Endothelial cell (in vitro differentiated cells): Measurements from ENCODE around the gene ACLY. TPM values are rescaled to one million over a fixed set of nuclear protein-coding genes. Genes with fewer than 3 reads are reported as not detected.
A peak's percentile ranks its signal among the peaks of the same experiment; 100 is the strongest.

Experiments
- DNase-seq: peaks from one replicate; pipeline ENCODE4 v3.0.0; 2021; ENCODE audit warnings: low spot score
- H3K27ac Mint-ChIP-seq: one replicate; pipeline ENCODE4 v1.8.0; 2021; ENCODE audit warnings: mixed read lengths, inconsistent platforms; ENCODE audit not compliant: unreplicated experiment
- H3K27me3 Mint-ChIP-seq: one replicate; pipeline ENCODE4 v1.8.0; 2021; ENCODE audit warnings: mild to moderate bottlenecking, moderate library complexity, mixed read lengths, inconsistent platforms; ENCODE audit not compliant: unreplicated experiment
- H3K36me3 Mint-ChIP-seq: one replicate; pipeline ENCODE4 v1.8.0; 2021; ENCODE audit warnings: mild to moderate bottlenecking, low read depth, mixed read lengths, inconsistent platforms; ENCODE audit not compliant: unreplicated experiment
- H3K4me1 Mint-ChIP-seq: one replicate; pipeline ENCODE4 v1.8.0; 2021; ENCODE audit warnings: mild to moderate bottlenecking, mixed read lengths, inconsistent platforms; ENCODE audit not compliant: unreplicated experiment
- H3K4me3 Mint-ChIP-seq: one replicate; pipeline ENCODE4 v1.8.0; 2021; ENCODE audit warnings: mild to moderate bottlenecking, mixed read lengths, inconsistent platforms; ENCODE audit not compliant: unreplicated experiment
- H3K9me3 Mint-ChIP-seq: one replicate; pipeline ENCODE4 v1.8.0; 2021; ENCODE audit warnings: mixed read lengths, inconsistent platforms; ENCODE audit not compliant: unreplicated experiment
- total RNA-seq: library from RNA; stranded (reverse); fragmentation: NEBNext Ultra II Directional; extraction: Animal tissue kit (Norgen Biotek cat#: 25700); gene quantifications from one replicate; pipeline ENCODE4 v1.2.1, GENCODE V29; 2021; ENCODE audit not compliant: unreplicated experiment
- TF ChIP-seq, protein P1 (sequence below): fragments of 200-600 bp; sonication (generic); IDR thresholded peaks from one replicate; pipeline ENCODE4 v1.5.0; 2021; ENCODE audit warnings: antibody characterized with exemption; ENCODE audit not compliant: unreplicated experiment

The ACLY gene
- total RNA-seq, 1 donor from 2014 or later, result 376 TPM

- peaks cover 1% of the 10 kb centered on the region for H3K27me3 Mint-ChIP-seq
- H3K27ac Mint-ChIP-seq, result no peak overlapping the region
- no peak overlapping the region for H3K4me3 Mint-ChIP-seq
- no peak for DNase-seq
- TF ChIP-seq, protein P1, sequence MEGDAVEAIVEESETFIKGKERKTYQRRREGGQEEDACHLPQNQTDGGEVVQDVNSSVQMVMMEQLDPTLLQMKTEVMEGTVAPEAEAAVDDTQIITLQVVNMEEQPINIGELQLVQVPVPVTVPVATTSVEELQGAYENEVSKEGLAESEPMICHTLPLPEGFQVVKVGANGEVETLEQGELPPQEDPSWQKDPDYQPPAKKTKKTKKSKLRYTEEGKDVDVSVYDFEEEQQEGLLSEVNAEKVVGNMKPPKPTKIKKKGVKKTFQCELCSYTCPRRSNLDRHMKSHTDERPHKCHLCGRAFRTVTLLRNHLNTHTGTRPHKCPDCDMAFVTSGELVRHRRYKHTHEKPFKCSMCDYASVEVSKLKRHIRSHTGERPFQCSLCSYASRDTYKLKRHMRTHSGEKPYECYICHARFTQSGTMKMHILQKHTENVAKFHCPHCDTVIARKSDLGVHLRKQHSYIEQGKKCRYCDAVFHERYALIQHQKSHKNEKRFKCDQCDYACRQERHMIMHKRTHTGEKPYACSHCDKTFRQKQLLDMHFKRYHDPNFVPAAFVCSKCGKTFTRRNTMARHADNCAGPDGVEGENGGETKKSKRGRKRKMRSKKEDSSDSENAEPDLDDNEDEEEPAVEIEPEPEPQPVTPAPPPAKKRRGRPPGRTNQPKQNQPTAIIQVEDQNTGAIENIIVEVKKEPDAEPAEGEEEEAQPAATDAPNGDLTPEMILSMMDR, result no peak
- no peaks in the 10 kb centered on the region for H3K36me3 Mint-ChIP-seq
- no peaks in the 10 kb centered on the region for H3K4me1 Mint-ChIP-seq
- H3K9me3 Mint-ChIP-seq, result no peaks in the 10 kb centered on the region
Measured at GRCh38 chr17:41948762-41949460, 30.2 kb upstream of the ACLY start.

DNA sequence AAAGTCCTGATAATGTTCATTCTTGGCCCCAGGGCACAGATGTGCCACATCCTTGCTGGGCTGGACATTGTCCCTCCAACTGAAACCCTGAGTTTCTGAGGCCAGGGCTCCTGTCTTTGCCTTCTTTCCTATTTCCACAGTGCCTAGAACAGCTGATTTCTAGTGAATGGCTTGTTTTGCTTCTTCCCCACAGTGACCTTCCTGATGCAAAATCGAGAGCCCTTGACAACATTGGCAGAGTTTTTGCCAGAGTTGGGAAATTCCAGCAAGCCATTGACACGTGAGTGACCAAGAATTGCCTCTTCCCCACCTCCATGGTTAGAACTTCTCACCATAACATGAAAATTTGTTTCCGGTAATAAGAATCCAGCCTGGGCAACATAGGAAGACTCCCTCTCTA is 26.2 kb upstream of the ACLY start:
- H3K4me1 Mint-ChIP-seq, result peaks cover 7% of the 10 kb centered on the region
- no peaks in the 10 kb centered on the region for H3K9me3 Mint-ChIP-seq
- H3K4me3 Mint-ChIP-seq, result no peak overlapping the region
- TF ChIP-seq, protein P1, result no peak
- no peak for DNase-seq
- H3K27ac Mint-ChIP-seq, result no peak overlapping the region
- H3K27me3 Mint-ChIP-seq, result peaks cover 6% of the 10 kb centered on the region
- peaks cover 9% of the 10 kb centered on the region for H3K36me3 Mint-ChIP-seq

GRCh38 chr17:41943492-41943891 is 24.7 kb upstream of the ACLY start:
- TF ChIP-seq, protein P1, result no peak
- H3K4me3 Mint-ChIP-seq, result peak overlapping the region; percentile 29
- no peak overlapping the region for H3K27ac Mint-ChIP-seq
- peaks cover 19% of the 10 kb centered on the region for H3K36me3 Mint-ChIP-seq
- no peaks in the 10 kb centered on the region for H3K9me3 Mint-ChIP-seq
- peaks cover 7% of the 10 kb centered on the region for H3K4me1 Mint-ChIP-seq
- no peak for DNase-seq
- H3K27me3 Mint-ChIP-seq, result peaks cover 8% of the 10 kb centered on the region

DNA sequence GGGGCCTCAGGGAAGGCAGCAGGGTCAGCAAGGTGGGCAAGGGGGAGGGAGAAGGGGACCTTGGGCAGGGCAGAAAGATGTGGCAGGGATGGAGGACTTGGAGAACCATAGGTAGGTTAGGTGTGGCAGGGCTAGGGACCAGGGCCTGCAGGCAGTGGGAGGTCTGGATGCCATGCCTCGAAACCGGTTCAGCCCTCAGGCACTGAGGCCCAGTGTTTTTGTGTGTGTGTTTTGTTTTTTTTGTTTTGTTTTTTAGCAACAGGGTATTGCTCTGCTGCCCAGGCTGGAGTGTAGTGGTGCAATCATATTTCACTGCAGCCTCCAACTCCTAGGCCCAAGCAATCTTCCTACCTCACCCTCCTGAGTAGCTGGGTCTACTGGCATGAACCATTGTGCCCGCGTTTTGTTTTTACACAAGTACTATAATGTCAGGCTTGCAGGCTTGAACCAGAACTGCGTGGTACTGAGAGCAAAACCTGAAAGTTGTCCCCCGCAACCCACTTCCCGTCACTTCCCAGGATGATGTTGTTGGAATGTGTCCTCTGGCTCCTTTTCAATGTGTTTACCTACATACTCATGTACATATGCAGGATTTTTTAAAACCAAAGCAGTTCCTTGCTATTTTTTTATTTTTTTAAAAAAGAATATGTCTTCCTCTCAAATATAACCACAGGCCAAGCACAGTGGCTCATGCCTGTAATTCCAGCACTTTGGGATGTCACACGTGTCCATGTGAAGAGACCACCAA is 24.0 kb upstream of the ACLY start:
- Mint-ChIP-seq H3K27me3 (peaks cover 8% of the 10 kb centered on the region), H3K4me1 (peaks cover 7% of the 10 kb centered on the region), H3K27ac (no peak overlapping the region), H3K4me3 (no peak overlapping the region), H3K9me3 (no peaks in the 10 kb centered on the region), H3K36me3 (peaks cover 19% of the 10 kb centered on the region)
- DNase-seq, result no peak
- TF ChIP-seq, protein P1, result no peak

DNA sequence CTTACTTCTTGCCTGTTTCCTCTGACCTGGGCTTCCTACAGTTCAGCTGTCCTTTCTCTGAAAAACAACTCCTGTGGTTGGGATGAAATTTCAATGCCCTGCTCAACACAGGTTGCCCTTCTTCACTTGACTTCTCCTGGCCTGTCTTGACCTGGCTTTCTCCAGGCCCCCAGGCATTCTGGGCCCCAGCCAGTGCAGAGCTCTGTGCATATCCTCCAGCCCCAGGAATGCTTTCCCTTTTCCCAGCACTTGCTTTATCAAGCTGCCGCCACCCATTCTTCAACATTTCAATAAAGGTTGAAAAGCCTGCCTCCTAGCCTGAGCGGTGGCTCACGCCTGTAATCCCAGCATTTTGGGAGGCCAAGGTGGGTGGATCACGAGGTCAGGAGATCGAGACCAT is 22.4 kb upstream of the ACLY start:
- no peaks in the 10 kb centered on the region for H3K9me3 Mint-ChIP-seq
- peaks cover 7% of the 10 kb centered on the region for H3K4me1 Mint-ChIP-seq
- peak overlapping the region; percentile 17 for H3K4me3 Mint-ChIP-seq
- no peak overlapping the region for H3K27ac Mint-ChIP-seq
- DNase-seq, result no peak
- TF ChIP-seq, protein P1, result no peak
- H3K27me3 Mint-ChIP-seq, result peaks cover 9% of the 10 kb centered on the region
- peaks cover 19% of the 10 kb centered on the region for H3K36me3 Mint-ChIP-seq
